Measurements from ENCODE around the gene PDE4D.

DNA sequence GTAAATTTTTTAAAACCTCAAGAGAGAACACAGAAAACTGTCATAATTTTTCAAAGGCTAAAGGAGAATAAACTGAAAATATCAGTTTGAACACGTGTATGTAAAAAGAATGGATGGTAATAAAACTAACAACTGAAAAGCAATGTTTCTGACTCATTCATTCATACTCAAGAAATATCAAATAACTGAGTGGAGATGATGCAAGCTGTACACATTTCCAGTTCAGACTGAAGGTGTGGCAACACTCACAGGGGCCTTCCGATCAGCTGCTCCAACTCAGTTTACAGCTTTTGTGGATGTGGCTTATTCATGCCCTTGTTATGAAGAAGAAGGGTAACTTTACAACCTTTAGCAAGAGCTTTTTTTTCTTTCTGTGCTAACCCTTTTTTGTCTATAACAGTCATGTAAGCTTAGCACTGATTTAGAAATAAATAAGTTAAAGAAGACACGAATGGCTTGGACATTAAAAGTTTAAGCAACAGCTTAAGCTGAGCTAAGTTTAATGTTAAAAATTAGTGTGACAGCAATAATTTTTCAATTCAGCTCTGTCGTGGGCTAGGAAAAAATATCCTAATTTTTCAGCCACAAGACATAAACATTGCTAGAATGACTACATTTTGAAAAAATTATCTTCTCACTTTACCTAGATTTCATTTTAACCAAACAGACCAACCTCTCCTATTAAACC is 857.1 kb downstream of the PDE4D start:
- TF ChIP-seq EZH2 (IDR thresholded peaks at IDR 0.05; ENCODE audit: borderline replicate concordance, low read length): no peak
- TF ChIP-seq, protein P1, sequence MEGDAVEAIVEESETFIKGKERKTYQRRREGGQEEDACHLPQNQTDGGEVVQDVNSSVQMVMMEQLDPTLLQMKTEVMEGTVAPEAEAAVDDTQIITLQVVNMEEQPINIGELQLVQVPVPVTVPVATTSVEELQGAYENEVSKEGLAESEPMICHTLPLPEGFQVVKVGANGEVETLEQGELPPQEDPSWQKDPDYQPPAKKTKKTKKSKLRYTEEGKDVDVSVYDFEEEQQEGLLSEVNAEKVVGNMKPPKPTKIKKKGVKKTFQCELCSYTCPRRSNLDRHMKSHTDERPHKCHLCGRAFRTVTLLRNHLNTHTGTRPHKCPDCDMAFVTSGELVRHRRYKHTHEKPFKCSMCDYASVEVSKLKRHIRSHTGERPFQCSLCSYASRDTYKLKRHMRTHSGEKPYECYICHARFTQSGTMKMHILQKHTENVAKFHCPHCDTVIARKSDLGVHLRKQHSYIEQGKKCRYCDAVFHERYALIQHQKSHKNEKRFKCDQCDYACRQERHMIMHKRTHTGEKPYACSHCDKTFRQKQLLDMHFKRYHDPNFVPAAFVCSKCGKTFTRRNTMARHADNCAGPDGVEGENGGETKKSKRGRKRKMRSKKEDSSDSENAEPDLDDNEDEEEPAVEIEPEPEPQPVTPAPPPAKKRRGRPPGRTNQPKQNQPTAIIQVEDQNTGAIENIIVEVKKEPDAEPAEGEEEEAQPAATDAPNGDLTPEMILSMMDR (conservative IDR thresholded peaks at IDR 0.05 in 1 of 2, IDR thresholded peaks at IDR 0.05 in 1 of 2; ENCODE audit: extremely low read depth in 1 of 2, insufficient read depth in 1 of 2, low read depth in 1 of 2, low read length in 2 of 2): no peak
